ENCODE data around the gene ERF.
"Not testable (repeated sequence)": the region's sequence is repeated elsewhere in the genome, so short reads cannot be mapped to it uniquely, and the experiment has no call there.

ERF gene

DNA sequence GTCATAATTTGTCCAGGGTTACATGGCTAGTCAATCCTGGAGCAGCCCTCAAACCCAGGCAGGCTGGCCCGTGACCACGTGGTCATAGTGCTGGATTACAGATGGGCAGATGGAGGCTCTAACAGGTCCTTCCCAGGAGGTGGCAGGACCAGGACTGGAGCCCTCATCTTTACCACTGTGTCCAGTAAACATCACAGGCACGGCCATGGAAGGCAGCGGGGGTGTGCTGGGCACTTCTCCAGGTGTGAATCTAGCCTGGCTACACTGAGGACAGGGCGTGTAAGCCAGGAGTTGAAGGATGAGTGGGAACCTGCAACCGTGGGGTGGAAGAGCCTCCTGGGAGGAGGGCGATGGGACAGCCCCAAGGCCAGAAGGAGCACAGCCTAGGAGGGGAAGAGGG lies 20.2 kb upstream of the ERF start:
- DNase-seq = no peak

DNA sequence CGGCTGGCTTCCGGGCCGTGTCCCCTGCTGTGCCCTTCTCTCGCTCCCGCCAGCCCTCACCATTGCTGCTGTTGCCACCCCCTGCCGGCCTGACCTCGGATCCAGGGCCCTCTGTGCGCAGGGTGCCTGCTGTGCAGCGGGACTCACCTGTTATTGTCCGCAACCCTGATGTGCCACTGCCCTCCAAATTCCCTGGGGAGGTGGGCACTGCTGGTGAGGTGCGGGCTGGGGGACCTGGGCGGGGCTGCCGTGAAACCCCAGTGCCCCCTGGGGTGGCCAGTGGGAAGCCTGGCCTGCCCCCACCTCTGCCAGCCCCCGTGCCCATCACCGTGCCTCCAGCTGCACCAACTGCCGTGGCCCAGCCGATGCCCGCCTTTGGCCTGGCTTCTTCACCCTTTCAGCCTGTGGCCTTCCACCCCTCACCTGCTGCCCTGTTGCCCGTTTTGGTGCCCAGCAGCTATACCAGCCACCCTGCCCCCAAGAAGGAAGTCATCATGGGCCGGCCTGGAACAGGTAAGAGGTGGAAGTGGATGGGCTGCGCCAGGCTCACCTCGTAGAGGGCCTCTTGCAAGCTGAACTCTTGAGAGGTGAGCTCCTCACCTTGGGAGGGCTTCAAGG lies 19.2 kb upstream of the ERF start:
- DNase-seq = no peak

DNA sequence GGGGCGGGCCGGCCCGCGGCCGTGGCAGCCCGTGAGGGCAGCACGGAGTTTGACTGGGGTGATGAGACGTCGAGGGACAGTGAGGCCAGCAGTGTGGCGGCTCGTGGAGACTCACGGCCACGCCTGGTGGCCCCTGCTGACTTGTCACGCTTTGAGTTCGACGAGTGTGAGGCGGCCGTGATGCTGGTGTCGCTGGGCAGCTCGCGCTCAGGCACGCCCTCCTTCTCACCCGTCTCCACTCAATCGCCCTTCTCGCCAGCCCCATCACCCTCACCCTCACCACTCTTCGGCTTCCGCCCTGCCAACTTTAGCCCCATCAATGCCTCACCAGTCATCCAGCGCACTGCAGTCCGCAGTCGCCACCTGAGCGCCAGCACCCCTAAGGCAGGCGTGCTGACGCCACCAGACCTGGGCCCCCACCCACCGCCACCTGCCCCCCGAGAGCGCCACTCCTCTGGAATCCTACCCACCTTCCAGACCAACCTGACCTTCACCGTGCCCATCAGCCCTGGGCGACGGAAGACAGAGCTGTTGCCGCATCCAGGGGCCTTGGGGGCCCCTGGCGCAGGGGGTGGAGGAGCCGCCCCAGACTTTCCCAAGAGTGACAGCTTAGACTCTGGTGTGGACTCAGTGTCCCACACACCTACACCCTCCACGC lies 18.6 kb upstream of the ERF start:
- DNase-seq = no peak

- no peak for DNase-seq
These were observed 18.1 kb upstream of the ERF start for GRCh38 chr19:42272989-42273406.

GRCh38 chr19:42272535-42272897 lies 17.6 kb upstream of the ERF start:
- DNase-seq = no peak

- no peak for DNase-seq
These were observed 17.1 kb upstream of the ERF start for GRCh38 chr19:42271861-42272534.

- no peak for DNase-seq
These were observed 16.1 kb upstream of the ERF start for GRCh38 chr19:42271045-42271419.

DNA sequence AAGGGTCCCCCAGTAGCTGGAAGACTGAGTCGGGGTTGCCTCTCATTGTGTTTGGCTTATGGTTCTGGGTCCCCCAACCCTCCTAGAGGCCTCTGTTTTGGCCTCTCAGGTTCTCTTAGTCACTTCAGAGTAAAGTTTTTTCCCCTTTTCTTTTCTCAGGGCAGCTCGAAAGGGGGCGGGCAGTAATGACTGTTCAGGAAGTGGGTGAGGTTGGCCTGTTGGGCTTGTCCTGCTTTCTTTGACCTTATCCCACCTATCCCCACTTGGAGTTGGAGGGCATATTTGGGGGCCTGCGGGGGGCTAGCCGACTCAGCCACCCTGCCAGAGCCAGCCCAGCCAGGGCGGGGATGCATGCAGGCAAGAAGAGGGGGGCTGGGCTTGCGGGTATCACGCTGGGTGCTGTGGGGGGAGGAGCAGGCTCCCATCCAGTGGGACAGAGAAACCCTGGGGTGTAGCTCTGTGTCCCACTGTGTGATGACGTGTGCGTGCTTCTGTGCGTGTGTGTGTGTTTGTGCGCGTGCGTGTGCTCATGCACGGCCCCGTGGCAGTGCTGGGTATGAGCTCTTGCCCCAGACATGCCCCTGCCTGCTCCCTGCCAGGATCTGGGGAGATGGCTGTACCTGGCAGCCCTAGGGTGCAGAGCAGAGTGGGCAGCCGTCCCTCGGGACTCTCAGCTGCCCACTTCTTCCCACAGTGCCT lies 15.6 kb upstream of the ERF start:
- peak; percentile 76 for DNase-seq

- no peak for DNase-seq
These were observed 14.8 kb upstream of the ERF start for GRCh38 chr19:42269478-42270345.

DNA sequence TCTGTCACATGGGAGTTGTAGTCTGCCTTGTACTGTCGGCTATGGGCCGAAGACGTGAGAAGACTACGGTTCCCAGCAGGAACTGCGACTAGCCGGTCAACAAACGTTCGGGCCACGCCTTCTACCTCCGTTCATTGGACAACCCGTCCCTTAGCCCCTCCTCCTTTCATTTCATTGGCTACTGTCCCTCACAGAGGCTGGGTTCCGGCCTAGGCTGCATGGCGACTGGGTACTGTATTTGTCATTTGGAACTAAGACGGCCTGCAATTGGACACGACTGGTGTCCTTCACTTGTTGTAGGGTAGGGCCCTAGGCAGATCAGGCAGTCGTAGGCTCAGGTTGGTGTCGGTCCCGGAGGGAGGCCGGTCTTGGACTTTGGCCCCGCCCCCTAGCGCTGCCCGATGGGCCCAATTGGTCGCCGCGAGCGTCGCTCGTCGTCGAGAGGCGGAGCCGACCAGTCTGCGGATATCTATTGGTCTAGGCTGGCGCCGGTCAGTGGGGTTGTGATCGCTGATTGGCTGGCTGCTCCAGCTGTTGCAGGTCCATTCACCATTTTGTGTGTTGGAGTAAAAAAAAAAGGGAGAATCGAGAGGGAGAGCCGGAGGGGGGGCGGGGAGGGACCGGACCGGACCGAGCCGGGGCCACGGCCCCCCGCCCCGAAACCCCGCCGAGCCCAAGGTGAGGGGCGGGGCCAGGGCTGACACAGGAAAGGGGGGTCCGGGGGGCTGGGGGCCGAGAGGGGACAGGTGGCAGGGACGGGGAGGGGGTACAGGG lies 14.0 kb upstream of the ERF start, which contains the start of gene CIC:
Gene CIC, plus strand, starts transcription at position 549 of the 774 bp plus-strand sequence. CDS start 2,532 bp downstream, outside the sequence.
- DNase-seq = peak; percentile 100

DNA sequence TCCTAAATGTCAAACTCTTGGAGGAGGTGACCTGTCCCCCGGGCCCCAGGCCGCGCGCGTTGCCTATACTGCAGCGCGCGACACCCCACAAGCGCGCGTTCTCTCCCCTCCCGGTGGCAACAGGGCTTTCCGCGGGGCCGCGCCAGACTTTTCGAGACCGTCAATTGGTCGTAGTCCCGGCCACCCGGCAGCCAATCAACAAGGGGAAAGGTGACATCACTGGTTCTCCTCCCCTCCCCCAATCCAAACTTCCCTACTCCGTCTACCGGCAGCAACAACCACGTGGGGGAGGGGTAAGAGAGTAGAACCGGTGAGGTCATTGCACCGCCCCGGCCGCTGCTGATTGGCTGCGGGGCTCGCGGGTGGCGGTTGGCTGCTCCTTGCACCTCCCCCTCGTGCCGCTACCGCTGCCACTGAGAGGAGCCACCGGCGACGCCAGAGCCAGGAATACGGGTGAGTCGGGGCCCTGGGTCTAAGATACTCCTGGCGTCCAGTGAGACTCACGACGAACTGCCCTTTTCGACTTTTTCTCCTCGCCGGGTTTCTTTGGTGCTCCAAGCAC lies 13.3 kb upstream of the ERF start:
- DNase-seq = peak; percentile 100

GRCh38 chr19:42267644-42268141 lies 12.8 kb upstream of the ERF start:
- DNase-seq = no peak

DNA sequence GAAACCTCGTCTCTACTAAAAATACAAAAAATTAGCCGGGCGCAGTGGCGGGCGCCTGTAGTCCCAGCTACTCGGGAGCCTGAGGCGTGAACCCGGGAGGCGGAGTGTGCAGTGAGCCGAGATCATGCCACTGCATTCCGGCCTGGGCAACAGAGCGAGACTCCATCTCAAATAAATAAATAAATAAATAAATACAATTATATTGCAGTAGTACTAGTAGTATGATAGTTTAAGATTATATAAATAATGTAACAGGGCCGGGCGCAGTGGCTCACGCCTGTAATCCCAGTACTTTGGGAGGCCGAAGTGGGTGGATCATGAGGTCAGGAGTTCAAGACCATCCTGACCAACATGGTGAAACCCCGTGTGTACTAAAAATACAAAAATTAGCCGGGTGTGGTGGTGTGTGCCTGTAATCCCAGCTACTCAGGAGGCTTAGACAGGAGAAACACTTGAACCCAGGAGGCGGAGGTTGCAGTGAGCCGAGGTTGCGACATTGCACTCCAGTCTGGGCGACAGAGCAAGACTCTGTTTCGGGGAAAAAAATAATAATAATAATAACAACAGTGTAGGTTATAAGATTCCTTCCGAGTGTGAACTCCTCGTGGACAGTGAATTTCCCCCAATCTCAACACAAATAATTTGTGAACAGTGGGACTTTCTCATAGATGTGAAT lies 12.1 kb upstream of the ERF start:
- DNase-seq = not testable (repeated sequence)

DNA sequence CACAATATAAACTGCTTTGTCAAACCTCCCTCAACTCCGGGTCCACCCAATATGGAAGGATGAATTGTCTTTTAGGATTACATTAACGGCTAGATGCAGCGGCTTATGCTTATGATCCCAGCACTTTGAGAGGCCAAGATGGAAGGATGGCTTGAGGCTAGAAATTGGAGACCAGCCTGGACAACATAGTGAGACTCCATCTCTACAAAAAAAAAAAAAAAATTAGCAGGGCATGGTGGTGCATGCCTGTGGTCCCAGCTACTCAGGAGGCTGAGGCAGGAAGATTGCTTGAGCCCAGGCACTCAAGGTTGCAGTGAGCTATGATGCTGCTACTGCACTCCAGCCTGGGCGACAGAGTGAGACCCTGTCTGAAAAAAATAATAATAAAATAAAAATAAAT lies 11.2 kb upstream of the ERF start:
- DNase-seq = not testable (repeated sequence)

GRCh38 chr19:42261763-42262162 lies 6.8 kb upstream of the ERF start:
- no peak for DNase-seq

GRCh38 chr19:42257842-42258241 lies 2.9 kb upstream of the ERF start:
- not testable (repeated sequence) for DNase-seq

- no peak for DNase-seq
These were observed 1.1 kb upstream of the ERF start for GRCh38 chr19:42255766-42256745.

GRCh38 chr19:42254089-42254849 lies 659 bp downstream of the ERF start:
- DNase-seq = peak; percentile 79
